ENCODE data around the gene JAG1. TPM values are rescaled to one million over a fixed set of nuclear protein-coding genes. Genes with fewer than 3 reads are reported as not detected.
A peak's percentile ranks its signal among the peaks of the same experiment; 100 is the strongest.

Gene JAG1
- total and polyA plus RNA-seq, 8 donors: 31.2 to 70.8 (median 57.8) TPM

GRCh38 chr20:10626896-10627295, 46.9 kb downstream of the JAG1 start:
- no peak for ATAC-seq
- DNase-seq: no peak

GRCh38 chr20:10625641-10626040, 48.2 kb downstream of the JAG1 start:
- Histone ChIP-seq H3K27me3 (no peaks in the 10 kb centered on the region), H3K36me3 (no peaks in the 10 kb centered on the region), H3K4me3 (no peak overlapping the region), H3K9me3 (no peaks in the 10 kb centered on the region), H3K4me1 (peaks cover 0 to 3% of the 10 kb centered on the region in 2 donors), H3K27ac (no peak overlapping the region)
- DNase-seq: no peak
- intact Hi-C loops (cut with DNase I): no loop called here
- no peak for TF ChIP-seq CTCF (IDR thresholded peaks at IDR 0.05)
- no peak for ATAC-seq

More at GRCh38 chr20:10626896-10627295, 46.9 kb downstream of the JAG1 start:
- no peak overlapping the region for H3K4me3 ChIP-seq
- peaks cover 0 to 3% of the 10 kb centered on the region in 2 donors for H3K4me1 ChIP-seq
- H3K27ac ChIP-seq: no peak overlapping the region
- intact Hi-C loops (cut with DNase I): no loop called here
- H3K27me3 ChIP-seq: no peaks in the 10 kb centered on the region
- H3K36me3 ChIP-seq: no peaks in the 10 kb centered on the region
- H3K9me3 ChIP-seq: no peaks in the 10 kb centered on the region
- TF ChIP-seq CTCF (IDR thresholded peaks at IDR 0.05): no peak

DNA sequence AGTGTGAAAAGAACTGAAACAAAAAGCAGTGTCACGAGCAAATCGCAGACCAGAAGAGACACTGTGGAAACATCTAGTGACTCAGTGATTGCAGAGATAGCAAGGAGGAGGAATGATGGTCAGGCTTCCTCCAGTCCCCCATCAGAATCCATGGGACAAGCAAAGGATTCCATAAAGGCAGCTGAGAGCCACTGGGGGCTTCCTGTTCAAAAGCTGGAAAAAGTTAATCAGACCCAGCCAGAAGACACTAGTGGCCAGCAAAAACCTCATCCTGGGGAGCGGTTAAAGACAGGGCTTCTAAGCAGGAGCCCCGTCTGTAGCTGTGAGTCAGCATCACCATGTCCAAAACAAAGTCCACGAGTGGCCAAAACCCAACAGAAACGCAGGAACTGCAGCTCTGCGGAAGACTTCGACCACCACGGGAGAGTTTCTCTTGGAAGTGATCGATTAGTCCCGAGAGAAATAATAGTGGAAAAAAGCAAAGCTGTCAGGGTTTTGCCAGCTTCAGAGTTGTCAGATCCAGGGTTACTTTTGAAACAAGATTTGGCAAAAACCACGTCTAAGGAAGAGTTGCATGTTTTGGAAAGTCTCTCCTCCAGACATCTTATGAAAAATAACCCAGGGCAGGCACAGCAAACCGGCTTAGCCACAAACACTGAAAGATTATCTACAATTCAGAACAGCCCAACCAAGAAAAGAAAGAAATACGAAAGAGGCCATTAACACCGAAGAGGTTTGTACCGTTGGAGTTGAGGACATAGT, 51.0 kb downstream of the JAG1 start:
- no peaks in the 10 kb centered on the region for H3K36me3 ChIP-seq
- ATAC-seq (peak; percentile 72), DNase-seq (peak in 1 of 4 donors; percentile 49)
- H3K27me3 ChIP-seq: no peaks in the 10 kb centered on the region
- H3K27ac ChIP-seq: peak overlapping the region in 1 of 2 donors; percentile 61
- no peaks in the 10 kb centered on the region for H3K9me3 ChIP-seq
- intact Hi-C loops (cut with DNase I): no loop called here
- H3K4me1 ChIP-seq: peaks cover 0 to 3% of the 10 kb centered on the region in 2 donors
- no peak overlapping the region for H3K4me3 ChIP-seq
- no peak for TF ChIP-seq CTCF (IDR thresholded peaks at IDR 0.05)

GRCh38 chr20:10621149-10621548, 52.6 kb downstream of the JAG1 start:
- Histone ChIP-seq H3K27me3 (no peaks in the 10 kb centered on the region), H3K9me3 (no peaks in the 10 kb centered on the region), H3K36me3 (no peaks in the 10 kb centered on the region), H3K4me1 (peaks cover 0 to 3% of the 10 kb centered on the region in 2 donors), H3K4me3 (no peak overlapping the region), H3K27ac (no peak overlapping the region)
- no peak for TF ChIP-seq CTCF (IDR thresholded peaks at IDR 0.05)
- DNase-seq: no peak
- intact Hi-C loops (cut with DNase I): no loop called here
- no peak for ATAC-seq

- intact Hi-C loops (cut with DNase I): no loop called here
- Histone ChIP-seq H3K9me3 (no peaks in the 10 kb centered on the region), H3K27ac (peak overlapping the region in 1 of 2 donors; percentile 39), H3K36me3 (no peaks in the 10 kb centered on the region), H3K4me1 (peaks cover 0 to 3% of the 10 kb centered on the region in 2 donors), H3K27me3 (no peaks in the 10 kb centered on the region), H3K4me3 (no peak overlapping the region)
- DNase-seq (no peak), ATAC-seq (peak; percentile 86)
- TF ChIP-seq CTCF (IDR thresholded peaks at IDR 0.05): no peak
Measured at GRCh38 chr20:10619427-10619826, 54.4 kb downstream of the JAG1 start.
